ENCODE data around the gene HIP1. TPM values are rescaled to one million over a fixed set of nuclear protein-coding genes. Genes with fewer than 3 reads are reported as not detected.
"Not testable (repeated sequence)": the region's sequence is repeated elsewhere in the genome, so short reads cannot be mapped to it uniquely, and the experiment has no call there.

HIP1 gene
- total and polyA plus RNA-seq, 5 experiments from 2014 or later = 0.13 to 2.1 (median 1.6) TPM

- H3K4me1 Mint-ChIP-seq, H3K9me3 Mint-ChIP-seq, DNase-seq, H3K36me3 Mint-ChIP-seq, H3K27me3 Mint-ChIP-seq, POLR2A ChIA-PET, H3K27ac Mint-ChIP-seq, H3K4me3 Mint-ChIP-seq, ATAC-seq: not testable (repeated sequence)
Observed at GRCh38 chr7:75761801-75762200, 23.1 kb upstream of the HIP1 start.

- no peak for ATAC-seq
- POLR2A ChIA-PET = no interaction called here
Observed at GRCh38 chr7:75758491-75758890, 19.8 kb upstream of the HIP1 start.

GRCh38 chr7:75757860-75758259 is 19.1 kb upstream of the HIP1 start:
- Mint-ChIP-seq H3K4me1 (peaks cover 4 to 8% (median 5%) of the 10 kb centered on the region in 4 donors), H3K9me3 (no peaks in the 10 kb centered on the region), H3K27me3 (peaks cover 0 to 4% (median 0%) of the 10 kb centered on the region in 5 donors), H3K36me3 (no peaks in the 10 kb centered on the region), H3K27ac (peak overlapping the region in 2 of 10 donors; percentile 35 to 66), H3K4me3 (no peak overlapping the region)
- POLR2A ChIA-PET = no interaction called here
- DNase-seq = no peak
- ATAC-seq = no peak

More at GRCh38 chr7:75758491-75758890, 19.8 kb upstream of the HIP1 start:
- H3K27me3 Mint-ChIP-seq = peaks cover 0 to 4% (median 0%) of the 10 kb centered on the region in 5 donors
- no peak for DNase-seq
- peaks cover 4 to 8% (median 5%) of the 10 kb centered on the region in 4 donors for H3K4me1 Mint-ChIP-seq
- H3K36me3 Mint-ChIP-seq = no peaks in the 10 kb centered on the region
- H3K9me3 Mint-ChIP-seq = no peaks in the 10 kb centered on the region
- H3K27ac Mint-ChIP-seq = no peak overlapping the region
- no peak overlapping the region for H3K4me3 Mint-ChIP-seq

DNA sequence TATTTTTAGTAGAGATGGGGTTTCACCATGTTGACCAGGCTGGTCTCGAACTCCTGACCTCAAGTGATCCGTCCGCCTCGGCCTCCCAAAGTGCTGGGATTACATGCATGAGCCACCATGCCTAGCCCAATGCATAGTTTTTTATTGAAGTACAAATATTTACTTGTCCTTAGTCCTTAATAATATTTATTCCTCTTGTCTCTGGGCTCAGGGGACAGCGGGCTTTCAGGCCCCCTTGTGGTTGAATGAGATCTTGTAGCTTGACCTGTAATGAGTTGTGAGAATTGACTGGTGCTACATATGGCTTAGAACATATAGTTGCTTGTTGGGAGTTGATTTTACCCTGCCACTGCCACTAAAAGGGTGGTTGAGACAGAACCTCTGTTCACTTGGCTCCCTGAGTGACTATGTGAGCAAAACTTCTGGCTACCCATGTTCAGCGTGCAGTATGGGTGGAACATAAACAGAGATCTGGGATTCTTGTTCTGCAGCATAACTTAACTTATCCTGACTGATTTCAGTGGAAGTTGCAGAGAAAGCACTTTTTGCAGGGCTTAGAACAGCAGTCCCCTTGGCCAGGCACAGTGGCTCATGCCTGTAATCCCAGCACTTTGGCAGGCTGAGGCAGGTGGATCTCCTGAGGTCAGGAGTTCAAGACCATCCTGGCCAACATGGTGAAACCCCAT is 18.4 kb upstream of the HIP1 start:
- Mint-ChIP-seq H3K4me1 (peaks cover under 1 to 3% (median under 1%) of the 10 kb centered on the region in 4 donors), H3K4me3 (no peak overlapping the region), H3K27ac (peak overlapping the region in 1 of 10 donors; percentile 66), H3K9me3 (no peaks in the 10 kb centered on the region), H3K27me3 (peaks cover 0 to under 1% (median 0%) of the 10 kb centered on the region in 5 donors), H3K36me3 (no peaks in the 10 kb centered on the region)
- ATAC-seq (no peak), DNase-seq (no peak)
- POLR2A ChIA-PET = no interaction called here

DNA sequence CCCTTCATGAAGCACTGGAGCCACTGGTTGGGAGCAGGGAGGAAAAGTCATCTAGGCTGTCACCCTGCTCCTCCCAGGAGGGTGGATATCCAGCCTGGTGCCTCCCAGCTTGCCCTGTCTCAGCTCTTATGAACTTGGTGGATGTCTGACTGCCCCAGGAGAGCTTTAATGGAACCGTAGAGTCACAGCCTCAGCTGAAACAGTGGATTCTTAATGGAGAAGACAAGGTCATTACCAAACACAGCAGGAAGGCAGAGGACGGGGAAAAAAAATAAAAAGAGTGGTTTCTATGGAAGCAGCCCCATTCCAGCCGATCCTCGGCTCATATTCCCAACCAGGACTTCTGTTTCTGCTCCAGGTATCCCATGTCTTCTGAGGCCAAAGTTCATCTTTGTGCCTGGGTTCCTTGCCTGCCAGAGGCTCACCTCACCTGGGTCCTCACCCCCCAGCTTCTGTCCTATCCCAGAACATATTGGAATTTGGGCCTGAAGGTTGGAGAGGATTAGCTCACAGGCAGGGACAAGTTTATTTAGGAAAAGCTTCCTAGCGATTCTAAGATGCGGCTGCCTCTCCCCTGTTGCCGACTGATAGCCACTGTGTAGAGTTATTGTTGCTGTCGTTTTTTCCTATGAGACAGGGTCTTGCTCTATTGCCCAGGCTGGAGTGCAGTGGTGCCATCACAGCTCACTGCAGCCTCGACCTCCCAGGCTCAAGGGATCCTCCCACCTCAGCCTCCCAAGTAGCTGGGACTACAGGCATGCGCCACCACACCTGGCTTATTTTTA is 17.7 kb upstream of the HIP1 start:
- Mint-ChIP-seq H3K27me3 (no peaks in the 10 kb centered on the region), H3K36me3 (no peaks in the 10 kb centered on the region), H3K9me3 (no peaks in the 10 kb centered on the region), H3K4me1 (no peaks in the 10 kb centered on the region), H3K4me3 (no peak overlapping the region), H3K27ac (peak overlapping the region in 1 of 10 donors; percentile 34)
- POLR2A ChIA-PET = interaction anchor here (1.7 kb wide), 1 partner anchor 17 kb away, joined by 5 read pairs; the partner anchor contains the start of gene HIP1
- DNase-seq (no peak), ATAC-seq (no peak)

DNA sequence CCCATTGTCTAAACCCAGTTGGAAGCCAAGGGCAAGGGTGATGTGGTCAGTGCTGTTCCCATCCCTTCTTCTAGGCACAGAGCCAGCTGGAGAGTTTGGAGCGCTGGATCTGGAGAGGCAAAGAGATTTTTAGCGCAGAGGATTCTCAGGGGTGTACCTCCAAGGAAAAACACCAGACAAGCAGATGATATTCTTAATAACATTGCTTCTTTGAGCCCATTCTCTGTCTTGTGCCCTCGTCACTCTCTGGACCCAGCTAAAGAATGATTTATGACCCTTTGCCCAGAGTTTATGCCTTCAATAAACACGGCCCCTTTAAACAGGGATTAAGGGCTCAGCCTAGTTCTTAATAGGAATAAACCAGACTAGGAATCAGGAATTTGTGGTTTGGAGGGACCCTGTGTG is 4.7 kb upstream of the HIP1 start:
- Mint-ChIP-seq H3K4me1 (peaks cover 5 to 25% (median 11%) of the 10 kb centered on the region in 4 donors), H3K36me3 (no peaks in the 10 kb centered on the region), H3K27ac (peak overlapping the region in 4 of 10 donors; percentile 4 to 60 (median 26)), H3K27me3 (no peaks in the 10 kb centered on the region), H3K4me3 (no peak overlapping the region), H3K9me3 (no peaks in the 10 kb centered on the region)
- DNase-seq (no peak), ATAC-seq (no peak)
- POLR2A ChIA-PET = no interaction called here

DNA sequence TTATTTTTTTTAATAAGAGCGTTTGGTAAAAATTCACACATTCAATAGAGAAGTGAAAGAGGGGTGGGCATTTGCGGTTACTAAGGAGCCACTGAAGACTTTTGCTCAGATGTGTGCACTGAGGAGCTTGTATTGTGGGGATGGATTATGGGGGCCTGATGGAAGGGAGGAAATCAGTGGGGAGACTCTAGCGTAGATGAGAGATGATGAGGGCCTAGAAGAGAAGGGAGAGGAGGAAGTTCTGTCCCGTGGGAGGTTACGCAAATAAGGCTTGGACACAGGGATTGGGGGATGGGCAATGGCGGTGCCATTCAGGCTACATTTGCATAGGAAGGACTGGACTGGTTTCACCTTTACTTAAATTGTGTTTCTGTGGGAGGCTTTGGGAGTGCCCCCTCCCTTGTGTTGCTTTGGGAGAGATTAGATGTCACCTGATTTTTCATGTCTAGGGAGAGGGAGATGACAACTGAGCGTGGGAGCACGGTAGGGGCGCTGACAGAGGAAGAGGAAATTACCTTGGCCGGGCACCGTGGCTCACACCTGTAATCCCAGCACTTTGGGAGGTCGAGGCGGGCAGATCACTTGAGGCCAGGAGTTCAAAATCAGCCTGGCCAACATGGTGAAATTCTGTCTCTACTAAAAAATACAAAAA is 2.2 kb upstream of the HIP1 start:
- Mint-ChIP-seq H3K9me3 (no peaks in the 10 kb centered on the region), H3K36me3 (no peaks in the 10 kb centered on the region), H3K27ac (peak overlapping the region in 7 of 10 donors; percentile 8 to 83 (median 21)), H3K4me3 (peak overlapping the region in 6 of 10 donors; percentile 0 to 57 (median 12)), H3K4me1 (peaks cover 9 to 38% (median 18%) of the 10 kb centered on the region in 4 donors), H3K27me3 (peaks cover 0 to 3% (median 0%) of the 10 kb centered on the region in 5 donors)
- ATAC-seq = no peak
- POLR2A ChIA-PET = interaction anchor here (0.6 kb wide), 1 partner anchor 15 kb away, joined by 4 read pairs; no protein-coding TSS in a partner anchor
- DNase-seq = no peak

DNA sequence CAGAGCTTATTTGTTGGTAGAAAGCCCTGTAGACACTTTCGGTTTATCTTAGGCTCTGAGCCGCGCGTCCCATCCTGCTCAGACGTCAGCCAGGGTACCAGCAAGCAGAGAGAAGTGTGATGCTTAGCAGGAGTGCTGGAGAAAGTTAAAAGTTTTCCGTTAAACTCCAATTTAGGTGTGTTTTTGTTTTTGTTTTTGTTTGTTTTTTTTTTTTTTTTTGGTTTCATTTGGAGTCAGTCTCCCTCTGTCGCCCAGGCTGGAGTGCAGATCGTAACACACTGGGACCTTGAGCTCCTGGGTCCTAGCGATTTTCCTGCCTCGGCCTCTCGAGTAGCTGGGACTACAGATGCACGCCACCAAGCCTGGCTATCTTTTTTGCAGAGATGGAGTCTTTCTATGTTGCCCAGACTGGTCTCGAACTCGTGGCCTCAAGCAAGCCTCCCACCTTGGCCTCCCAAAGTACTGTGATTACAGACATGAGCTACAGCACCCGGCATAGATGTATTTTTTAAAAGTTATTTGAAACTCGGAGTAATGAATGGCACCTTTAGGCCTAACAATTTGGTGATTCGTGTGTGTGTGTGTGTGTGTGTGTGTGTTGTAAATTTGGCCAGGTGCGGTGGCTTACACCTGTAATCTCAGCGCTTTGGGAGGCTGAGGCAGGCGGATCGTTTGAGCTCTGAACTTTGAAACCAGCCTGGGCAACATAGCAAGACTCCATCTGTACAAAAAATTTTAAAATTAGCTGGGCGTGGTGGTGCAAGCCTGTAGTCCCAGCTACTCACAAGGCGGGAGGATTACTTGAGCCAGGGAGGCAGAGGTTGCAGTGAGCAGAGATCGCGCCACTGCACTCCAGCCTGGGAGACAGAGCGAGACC is 1.3 kb upstream of the HIP1 start:
- POLR2A ChIA-PET = interaction anchor here (0.6 to 1.6 kb wide), 8 partner anchors 10 to 1760 kb away, joined by 3 to 5 read pairs (median 4); no protein-coding TSS in a partner anchor
- Mint-ChIP-seq H3K4me1 (peaks cover 9 to 38% (median 18%) of the 10 kb centered on the region in 4 donors), H3K27ac (peak overlapping the region; percentile 77 to 99 (median 97)), H3K36me3 (no peaks in the 10 kb centered on the region), H3K9me3 (no peaks in the 10 kb centered on the region), H3K27me3 (peaks cover 0 to 3% (median 0%) of the 10 kb centered on the region in 5 donors), H3K4me3 (peak overlapping the region; percentile 91 to 100 (median 98))
- DNase-seq = peak in 4 of 10 donors; percentile 66 to 82 (median 76)
- ATAC-seq = peak in 1 of 2 donors; percentile 63

GRCh38 chr7:75738975-75739795 is 444 bp upstream of the HIP1 start:
- no peaks in the 10 kb centered on the region for H3K9me3 Mint-ChIP-seq
- peaks cover 0 to 6% (median 2%) of the 10 kb centered on the region in 5 donors for H3K27me3 Mint-ChIP-seq
- H3K27ac Mint-ChIP-seq = peak overlapping the region; percentile 83 to 99 (median 97)
- ATAC-seq (peak; percentile 93 to 94), DNase-seq (peak; percentile 95 to 100 (median 99))
- POLR2A ChIA-PET = interaction anchor here (0.6 to 1.6 kb wide), 7 partner anchors 9 to 1761 kb away, joined by 3 to 5 read pairs (median 3); no protein-coding TSS in a partner anchor
- H3K4me3 Mint-ChIP-seq = peak overlapping the region; percentile 91 to 100 (median 98)
- peaks cover 9 to 41% (median 18%) of the 10 kb centered on the region in 4 donors for H3K4me1 Mint-ChIP-seq
- no peaks in the 10 kb centered on the region for H3K36me3 Mint-ChIP-seq

DNA sequence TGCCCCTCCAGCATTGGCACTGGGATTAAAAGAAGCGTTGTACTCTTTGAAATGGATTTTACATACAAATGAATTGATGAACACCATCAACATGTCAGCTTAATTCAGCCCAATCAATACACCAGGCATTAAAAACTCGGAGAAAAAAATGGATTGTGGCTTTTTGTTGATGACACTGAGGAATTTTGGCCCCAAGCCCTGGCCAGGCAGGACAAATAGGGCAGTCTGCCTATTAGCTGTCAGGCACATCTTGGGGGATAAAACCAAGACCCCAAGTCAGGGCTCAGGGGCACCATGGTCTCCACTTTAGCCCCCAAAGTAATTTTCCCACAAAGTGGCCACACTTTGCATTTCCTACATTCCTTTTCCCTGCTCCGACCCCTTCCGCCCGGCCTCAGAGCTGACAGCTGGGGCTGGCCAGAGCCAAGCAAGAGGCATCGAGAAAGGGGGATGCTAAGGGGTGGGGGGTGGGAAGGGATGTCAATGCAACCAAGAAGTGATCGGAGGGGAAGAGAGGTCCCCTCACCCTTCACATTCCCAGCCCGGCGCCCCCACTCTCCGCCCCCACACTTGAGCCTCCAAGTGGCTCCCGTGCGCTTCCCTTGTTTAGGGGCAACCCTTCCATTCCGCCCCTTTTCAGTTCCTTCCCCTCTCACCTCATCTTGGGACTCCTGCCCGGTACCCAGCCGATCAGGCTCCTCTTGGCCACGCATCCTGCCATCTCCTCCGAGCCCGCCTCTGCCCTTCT is 711 bp downstream of the HIP1 start:
- peak in 1 of 10 donors; percentile 19 for DNase-seq
- peak overlapping the region in 9 of 10 donors; percentile 65 to 89 (median 83) for H3K27ac Mint-ChIP-seq

More for the DNA sequence above, 711 bp downstream of the HIP1 start:
- Mint-ChIP-seq H3K27me3 (peaks cover 0 to 10% (median 2%) of the 10 kb centered on the region in 5 donors), H3K36me3 (no peaks in the 10 kb centered on the region), H3K4me1 (peaks cover 11 to 46% (median 18%) of the 10 kb centered on the region in 4 donors), H3K4me3 (peak overlapping the region; percentile 84 to 99 (median 91)), H3K9me3 (no peaks in the 10 kb centered on the region)
- POLR2A ChIA-PET = interaction anchor here (0.6 to 0.7 kb wide), 2 partner anchors 8 to 11 kb away, joined by 3 to 4 read pairs; no protein-coding TSS in a partner anchor
- ATAC-seq = no peak

Measured in naive thymus-derived CD8-positive, alpha-beta T cell (primary cell).